H9 (cell line): ENCODE data around the gene MECR. TPM values are rescaled to one million over a fixed set of nuclear protein-coding genes. Genes with fewer than 3 reads are reported as not detected.

Experiments used
- DNase-seq: peaks from one replicate; pipeline ENCODE4 v3.0.0-alpha.2; 2017
- H2AFZ ChIP-seq: one replicate; pipeline ENCODE4 v1.6.1; 2013; ENCODE audit warnings: mild to moderate bottlenecking, low read length, control low read depth, moderate library complexity
- H2AK5ac ChIP-seq: 2 replicates; pipeline ENCODE4 v1.6.1; 2013; ENCODE audit warnings: low read length, control low read depth, mixed read lengths; ENCODE audit not compliant: insufficient read length
- H2BK120ac ChIP-seq: one replicate; pipeline ENCODE4 v1.6.1; 2013; ENCODE audit warnings: low read depth, mild to moderate bottlenecking, low read length, control low read depth, inconsistent platforms; ENCODE audit not compliant: poor library complexity, severe bottlenecking
- H2BK12ac ChIP-seq: 2 replicates; pipeline ENCODE4 v1.6.1; 2013; ENCODE audit warnings: low read length, control low read depth, mixed read lengths, low read depth; ENCODE audit not compliant: insufficient read length
- H2BK15ac ChIP-seq: 2 replicates; pipeline ENCODE4 v1.6.1; 2013; ENCODE audit warnings: low read depth, low read length, control low read depth
- H2BK20ac ChIP-seq: one replicate; pipeline ENCODE4 v1.6.1; 2013; ENCODE audit warnings: low read depth, mild to moderate bottlenecking, low read length, control low read depth, inconsistent platforms; ENCODE audit not compliant: poor library complexity, severe bottlenecking
- H2BK5ac ChIP-seq: 2 replicates; pipeline ENCODE4 v1.6.1; 2013; ENCODE audit warnings: low read length, control low read depth, mixed read lengths; ENCODE audit not compliant: insufficient read length
- H3K14ac ChIP-seq: 2 replicates; pipeline ENCODE4 v1.6.1; 2013; ENCODE audit warnings: low read length, control low read depth; ENCODE audit not compliant: insufficient read depth
- H3K18ac ChIP-seq: 2 replicates; pipeline ENCODE4 v1.6.1; 2013; ENCODE audit warnings: low read depth, mild to moderate bottlenecking, mixed read lengths, low read length, control low read depth; ENCODE audit not compliant: insufficient read length
- H3K23ac ChIP-seq: 2 replicates; pipeline ENCODE4 v1.6.1; 2013; ENCODE audit warnings: low read length, control low read depth, mixed read lengths, low read depth; ENCODE audit not compliant: insufficient read length
- H3K23me2 ChIP-seq: 2 replicates; pipeline ENCODE4 v1.6.1; 2013; ENCODE audit warnings: low read depth, mild to moderate bottlenecking, mixed read lengths, low read length, control low read depth; ENCODE audit not compliant: insufficient read length, poor library complexity, severe bottlenecking
- H3K27ac ChIP-seq: 2 replicates; pipeline ENCODE4 v1.5.1; 2013; ENCODE audit warnings: low read length, control low read depth, mixed read lengths, low read depth; ENCODE audit not compliant: insufficient read length
- H3K27me3 ChIP-seq: 2 replicates; pipeline ENCODE4 v1.6.1; 2013; ENCODE audit warnings: low read length, control low read depth, inconsistent platforms; ENCODE audit not compliant: insufficient read depth
- H3K4ac ChIP-seq: 2 replicates; pipeline ENCODE4 v1.6.1; 2013; ENCODE audit warnings: low read depth, mild to moderate bottlenecking, control low read depth, inconsistent platforms, low read length, moderate library complexity
- H3K4me1 ChIP-seq: 2 replicates; pipeline ENCODE4 v1.6.1; 2013; ENCODE audit warnings: low read length, control low read depth, inconsistent platforms; ENCODE audit not compliant: insufficient read depth
- H3K4me2 ChIP-seq: 2 replicates; pipeline ENCODE4 v1.6.1; 2013; ENCODE audit warnings: low read length, control low read depth, mixed read lengths; ENCODE audit not compliant: insufficient read length, insufficient read depth
- H3K56ac ChIP-seq: 2 replicates; pipeline ENCODE4 v1.6.1; 2013; ENCODE audit warnings: low read depth, mild to moderate bottlenecking, mixed read lengths, low read length, control low read depth; ENCODE audit not compliant: insufficient read length
- H3K79me1 ChIP-seq: 2 replicates; pipeline ENCODE4 v1.6.1; 2013; ENCODE audit warnings: low read depth, mild to moderate bottlenecking, moderate library complexity, low read length, control low read depth, inconsistent platforms; ENCODE audit not compliant: insufficient read depth, poor library complexity, severe bottlenecking
- H3K79me2 ChIP-seq: 2 replicates; pipeline ENCODE4 v1.6.1; 2013; ENCODE audit warnings: low read length, control low read depth, inconsistent platforms; ENCODE audit not compliant: insufficient read depth
- H3K9ac ChIP-seq: 2 replicates; pipeline ENCODE4 v1.6.1; 2013; ENCODE audit warnings: low read length, control low read depth, mixed read lengths; ENCODE audit not compliant: insufficient read length; ENCODE audit errors: extremely low read depth
- H3K9me3 ChIP-seq: one replicate; pipeline ENCODE4 v1.6.1; 2013; ENCODE audit warnings: low read depth, low read length, inconsistent platforms; ENCODE audit not compliant: control insufficient read depth
- H3T11ph ChIP-seq: one replicate; pipeline ENCODE4 v1.6.1; 2013; ENCODE audit warnings: mild to moderate bottlenecking, low read length, control low read depth, inconsistent platforms
- H4K20me1 ChIP-seq: one replicate; pipeline ENCODE4 v1.6.1; 2013; ENCODE audit not compliant: control insufficient read depth, insufficient read length, insufficient read depth
- H4K5ac ChIP-seq: 2 replicates; pipeline ENCODE4 v1.6.1; 2013; ENCODE audit warnings: low read depth, mild to moderate bottlenecking, mixed read lengths, low read length, control low read depth; ENCODE audit not compliant: insufficient read length
- H4K8ac ChIP-seq: replicated peaks from 2 replicates; pipeline ENCODE4 v1.6.1; 2013; ENCODE audit warnings: low read length, control low read depth, mixed read lengths, low read depth; ENCODE audit not compliant: insufficient read length
- H4K91ac ChIP-seq: 2 replicates; pipeline ENCODE4 v1.6.1; 2013; ENCODE audit warnings: low read depth, mild to moderate bottlenecking, moderate library complexity, mixed read lengths, low read length, control low read depth; ENCODE audit not compliant: insufficient read length
- H3K27ac Mint-ChIP-seq, 3 experiments: 2 replicates in 2 of 3; 3 replicates in 1 of 3; pipeline ENCODE4 v1.8.0; 2020 to 2021; ENCODE audit warnings: mixed read lengths in 3 of 3, mild to moderate bottlenecking in 1 of 3, moderate library complexity in 1 of 3
- H3K27me3 Mint-ChIP-seq: 2 replicates; pipeline ENCODE4 v1.8.0; 2021; ENCODE audit warnings: low read depth, mild to moderate bottlenecking, moderate library complexity, mixed read lengths
- H3K36me3 Mint-ChIP-seq, 3 experiments: 2 replicates in 2 of 3; 3 replicates in 1 of 3; pipeline ENCODE4 v1.8.0; 2020 to 2021; ENCODE audit warnings: low read depth in 3 of 3, mixed read lengths in 3 of 3; ENCODE audit not compliant: insufficient read depth in 1 of 3
- H3K4me1 Mint-ChIP-seq, 2 experiments: 2 replicates each; pipeline ENCODE4 v1.8.0; 2020; ENCODE audit warnings: mixed read lengths in 2 of 2
- H3K4me3 Mint-ChIP-seq, 2 experiments: 2 replicates in 1 of 2; 3 replicates in 1 of 2; pipeline ENCODE4 v1.8.0; 2020 to 2021; ENCODE audit warnings: mild to moderate bottlenecking in 2 of 2, mixed read lengths in 2 of 2, moderate library complexity in 1 of 2
- H3K9me3 Mint-ChIP-seq, 2 experiments: 2 replicates in 1 of 2; 3 replicates in 1 of 2; pipeline ENCODE4 v1.8.0; 2020; ENCODE audit warnings: mild to moderate bottlenecking in 2 of 2, mixed read lengths in 2 of 2, moderate library complexity in 1 of 2
- CTCF ChIP-seq: fragments of 200-600 bp; sonication (generic); conservative IDR thresholded peaks from 3 replicates; pipeline ENCODE4 v1.8.0; 2021; ENCODE audit warnings: antibody characterized with exemption, mild to moderate bottlenecking
- WGBS: extraction: QIAGEN DNeasy Blood & Tissue Kit; methylation state at CpG from one replicate; pipeline ENCODE4 v1.1.7; 2013; ENCODE audit warnings: missing lambda C conversion rate, low lambda C conversion rate, mixed read lengths; ENCODE audit not compliant: insufficient read length; ENCODE audit errors: extremely low coverage; 5-methylcytosine and 5-hydroxymethylcytosine counted together
- total RNA-seq: library from RNA; stranded (reverse); gene quantifications from 2 replicates; pipeline ENCODE4 v1.2.1, GENCODE V29; 2021

MECR gene
- total RNA-seq, 1 experiment from 2014 or later: 30.9 TPM

- peaks cover 22% of the 10 kb centered on the region; the same call in 1 of the 2 replicates for H3K79me2 ChIP-seq
- H3K27me3 Mint-ChIP-seq: no peaks in the 10 kb centered on the region
- H3K23me2 ChIP-seq: no peaks in the 10 kb centered on the region
- no peaks in the 10 kb centered on the region for H3K27me3 ChIP-seq
- H3K9ac ChIP-seq: no peak overlapping the region
- no peak overlapping the region for H3K4me3 Mint-ChIP-seq
- H2BK12ac ChIP-seq: no peak overlapping the region
- peaks cover 72 to 78% of the 10 kb centered on the region in 2 experiments for H3K4me1 Mint-ChIP-seq
- no peak overlapping the region for H2AFZ ChIP-seq
- no peak overlapping the region for H2BK20ac ChIP-seq
- DNase-seq: no peak
- H4K20me1 ChIP-seq: no peaks in the 10 kb centered on the region
- H3K18ac ChIP-seq: no peak overlapping the region
- H4K91ac ChIP-seq: no peak overlapping the region
- no peak overlapping the region for H3K4ac ChIP-seq
- no CpG with 5 or more reads among the region's 9 CpGs for WGBS
- peaks cover 6% of the 10 kb centered on the region for H3K79me1 ChIP-seq
- H3K27ac Mint-ChIP-seq: no peak overlapping the region; a peak in 1 of 7 replicates
- H3K4me2 ChIP-seq: no peak overlapping the region
- H3K9me3 ChIP-seq: no peaks in the 10 kb centered on the region
- no peak overlapping the region for H2BK5ac ChIP-seq
- H3K23ac ChIP-seq: no peak overlapping the region
- no peak for TF ChIP-seq CTCF
- no peak overlapping the region for H3T11ph ChIP-seq
- H4K8ac ChIP-seq: no peak overlapping the region
- H3K56ac ChIP-seq: no peak overlapping the region
- no peak overlapping the region for H2BK120ac ChIP-seq
- H3K4me1 ChIP-seq: peaks cover 26% of the 10 kb centered on the region
- H3K9me3 Mint-ChIP-seq: no peaks in the 10 kb centered on the region
- H2BK15ac ChIP-seq: no peak overlapping the region
- H3K36me3 Mint-ChIP-seq: peaks cover 6 to 35% (median 25%) of the 10 kb centered on the region in 3 experiments; a peak in 6 of 7 replicates
- no peak overlapping the region for H4K5ac ChIP-seq
- H3K14ac ChIP-seq: no peak overlapping the region
- no peak overlapping the region for H2AK5ac ChIP-seq
- H3K27ac ChIP-seq: no peak overlapping the region
These were observed 62.8 kb downstream of the MECR start for GRCh38 chr1:29167904-29168303.
